OCI-LY7 (cell line): ENCODE measurements around the gene AK2.

ENCODE experiments used
- EZH2phosphoT487 ChIP-seq: fragments of 200-600 bp; sonication (generic); IDR thresholded peaks from 2 replicates; pipeline ENCODE4 v1.6.1; 2018; ENCODE audit warnings: low read depth, borderline replicate concordance, mild to moderate bottlenecking, mixed run types, antibody characterized with exemption, low read length, moderate library complexity, mixed read lengths
- TF ChIP-seq, protein P1 (sequence below): fragments of 200-600 bp; sonication (generic); conservative IDR thresholded peaks from 2 replicates; pipeline ENCODE4 v1.5.1; 2014; ENCODE audit warnings: mild to moderate bottlenecking, antibody characterized with exemption, low read length, moderate library complexity, mixed read lengths

- TF ChIP-seq, protein P1, sequence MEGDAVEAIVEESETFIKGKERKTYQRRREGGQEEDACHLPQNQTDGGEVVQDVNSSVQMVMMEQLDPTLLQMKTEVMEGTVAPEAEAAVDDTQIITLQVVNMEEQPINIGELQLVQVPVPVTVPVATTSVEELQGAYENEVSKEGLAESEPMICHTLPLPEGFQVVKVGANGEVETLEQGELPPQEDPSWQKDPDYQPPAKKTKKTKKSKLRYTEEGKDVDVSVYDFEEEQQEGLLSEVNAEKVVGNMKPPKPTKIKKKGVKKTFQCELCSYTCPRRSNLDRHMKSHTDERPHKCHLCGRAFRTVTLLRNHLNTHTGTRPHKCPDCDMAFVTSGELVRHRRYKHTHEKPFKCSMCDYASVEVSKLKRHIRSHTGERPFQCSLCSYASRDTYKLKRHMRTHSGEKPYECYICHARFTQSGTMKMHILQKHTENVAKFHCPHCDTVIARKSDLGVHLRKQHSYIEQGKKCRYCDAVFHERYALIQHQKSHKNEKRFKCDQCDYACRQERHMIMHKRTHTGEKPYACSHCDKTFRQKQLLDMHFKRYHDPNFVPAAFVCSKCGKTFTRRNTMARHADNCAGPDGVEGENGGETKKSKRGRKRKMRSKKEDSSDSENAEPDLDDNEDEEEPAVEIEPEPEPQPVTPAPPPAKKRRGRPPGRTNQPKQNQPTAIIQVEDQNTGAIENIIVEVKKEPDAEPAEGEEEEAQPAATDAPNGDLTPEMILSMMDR: no peak
- no peak for TF ChIP-seq EZH2phosphoT487
Observed at GRCh38 chr1:33021567-33022431, 14.9 kb downstream of the AK2 start.
